ENCODE measurements around the gene RAD50. TPM values are rescaled to one million over a fixed set of nuclear protein-coding genes. Genes with fewer than 3 reads are reported as not detected.

The RAD50 gene
- total RNA-seq, 1 donor from 2014 or later, result 50.2 TPM

DNA sequence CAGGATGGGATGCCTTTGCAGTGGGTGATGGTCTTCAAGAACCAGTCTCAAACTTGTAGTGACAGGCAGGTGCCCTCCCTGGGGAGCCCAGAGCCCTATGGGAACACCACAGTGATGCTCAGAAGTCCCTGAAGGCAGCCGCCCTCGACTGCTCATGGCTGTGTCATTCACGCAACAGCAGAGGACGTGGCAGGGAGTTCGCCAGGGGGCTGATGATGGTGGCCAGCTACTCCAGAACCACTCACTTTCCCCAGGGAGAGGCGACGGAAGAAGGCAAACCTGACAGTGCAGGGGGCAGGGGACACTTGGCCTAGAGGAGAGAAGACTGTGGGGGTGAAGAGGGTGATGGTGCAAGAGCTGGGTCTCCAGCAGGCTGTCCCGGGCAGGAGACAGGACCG lies 105.2 kb downstream of the RAD50 start:
- DNase-seq (ENCODE audit: low spot score, unreplicated experiment), result no peak
- H3K9me3 Mint-ChIP-seq (ENCODE audit: low read depth), result no peaks in the 10 kb centered on the region
- H3K4me3 Mint-ChIP-seq (ENCODE audit: low read depth), result no peak overlapping the region
- H3K27ac Mint-ChIP-seq, result no peak overlapping the region
- peaks cover 44% of the 10 kb centered on the region for H3K27me3 Mint-ChIP-seq
- peaks cover 9% of the 10 kb centered on the region for H3K4me1 Mint-ChIP-seq (ENCODE audit: low read depth)
- TF ChIP-seq, protein P1, sequence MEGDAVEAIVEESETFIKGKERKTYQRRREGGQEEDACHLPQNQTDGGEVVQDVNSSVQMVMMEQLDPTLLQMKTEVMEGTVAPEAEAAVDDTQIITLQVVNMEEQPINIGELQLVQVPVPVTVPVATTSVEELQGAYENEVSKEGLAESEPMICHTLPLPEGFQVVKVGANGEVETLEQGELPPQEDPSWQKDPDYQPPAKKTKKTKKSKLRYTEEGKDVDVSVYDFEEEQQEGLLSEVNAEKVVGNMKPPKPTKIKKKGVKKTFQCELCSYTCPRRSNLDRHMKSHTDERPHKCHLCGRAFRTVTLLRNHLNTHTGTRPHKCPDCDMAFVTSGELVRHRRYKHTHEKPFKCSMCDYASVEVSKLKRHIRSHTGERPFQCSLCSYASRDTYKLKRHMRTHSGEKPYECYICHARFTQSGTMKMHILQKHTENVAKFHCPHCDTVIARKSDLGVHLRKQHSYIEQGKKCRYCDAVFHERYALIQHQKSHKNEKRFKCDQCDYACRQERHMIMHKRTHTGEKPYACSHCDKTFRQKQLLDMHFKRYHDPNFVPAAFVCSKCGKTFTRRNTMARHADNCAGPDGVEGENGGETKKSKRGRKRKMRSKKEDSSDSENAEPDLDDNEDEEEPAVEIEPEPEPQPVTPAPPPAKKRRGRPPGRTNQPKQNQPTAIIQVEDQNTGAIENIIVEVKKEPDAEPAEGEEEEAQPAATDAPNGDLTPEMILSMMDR (IDR thresholded peaks at IDR 0.05; ENCODE audit: unreplicated experiment), result no peak
- no peaks in the 10 kb centered on the region for H3K36me3 Mint-ChIP-seq (ENCODE audit: insufficient read depth)

- Mint-ChIP-seq H3K9me3 (ENCODE audit: low read depth) (no peaks in the 10 kb centered on the region), H3K4me3 (ENCODE audit: low read depth) (no peak overlapping the region), H3K4me1 (ENCODE audit: low read depth) (peaks cover 9% of the 10 kb centered on the region), H3K27ac (no peak overlapping the region), H3K36me3 (ENCODE audit: insufficient read depth) (no peaks in the 10 kb centered on the region), H3K27me3 (peaks cover 39% of the 10 kb centered on the region)
- TF ChIP-seq, protein P1 (IDR thresholded peaks at IDR 0.05; ENCODE audit: unreplicated experiment), result no peak
- DNase-seq (ENCODE audit: low spot score, unreplicated experiment), result no peak
These were observed 106.4 kb downstream of the RAD50 start for GRCh38 chr5:132662925-132663770.

DNA sequence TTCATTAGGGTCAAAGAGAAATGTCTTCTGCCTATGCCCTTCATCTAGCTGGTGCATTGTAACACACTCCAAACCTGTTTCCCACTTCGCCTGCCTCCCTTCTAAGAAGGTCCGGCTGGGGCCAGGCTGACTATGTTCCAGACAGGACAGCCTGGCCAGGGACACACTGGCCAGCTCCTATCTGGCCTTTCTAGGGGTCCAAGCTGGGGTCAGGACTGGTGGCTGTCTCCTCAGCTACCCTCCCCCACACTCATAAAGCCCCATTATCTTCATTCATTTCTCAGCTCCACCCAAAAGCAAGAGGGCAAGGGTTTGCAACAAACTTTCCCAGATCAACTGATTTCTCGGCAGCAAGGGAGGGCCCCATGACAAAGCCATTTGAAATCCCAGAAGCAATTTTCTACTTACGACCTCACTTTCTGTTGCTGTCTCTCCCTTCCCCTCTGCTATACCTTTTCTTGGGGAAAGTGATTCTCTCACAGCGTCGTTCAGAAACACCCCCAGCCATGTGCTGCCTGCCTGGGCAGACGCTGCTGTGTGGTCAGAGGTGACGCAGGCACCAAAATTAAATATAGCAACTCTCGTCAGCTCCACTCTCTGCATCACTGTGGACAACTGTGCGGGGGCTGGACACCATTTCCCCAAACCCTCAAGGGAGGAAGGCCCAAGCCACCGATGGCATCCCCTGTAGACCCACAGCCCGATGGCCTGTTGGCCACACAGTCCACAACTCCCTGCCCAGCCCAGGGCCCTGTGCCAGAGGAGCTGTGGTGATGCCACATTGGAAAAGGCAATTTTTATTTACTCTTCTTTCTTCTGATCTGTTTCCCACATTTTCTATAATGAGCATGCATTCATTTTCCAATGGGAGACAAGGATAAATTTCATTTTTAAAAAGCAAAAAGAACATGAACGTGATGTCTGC lies 107.3 kb downstream of the RAD50 start:
- no peak overlapping the region for H3K4me3 Mint-ChIP-seq (ENCODE audit: low read depth)
- DNase-seq (ENCODE audit: low spot score, unreplicated experiment), result no peak
- TF ChIP-seq, protein P1 (IDR thresholded peaks at IDR 0.05; ENCODE audit: unreplicated experiment), result no peak
- H3K36me3 Mint-ChIP-seq (ENCODE audit: insufficient read depth), result no peaks in the 10 kb centered on the region
- H3K9me3 Mint-ChIP-seq (ENCODE audit: low read depth), result no peaks in the 10 kb centered on the region
- peaks cover 30% of the 10 kb centered on the region for H3K27me3 Mint-ChIP-seq
- no peak overlapping the region for H3K27ac Mint-ChIP-seq
- H3K4me1 Mint-ChIP-seq (ENCODE audit: low read depth), result peaks cover 9% of the 10 kb centered on the region

DNA sequence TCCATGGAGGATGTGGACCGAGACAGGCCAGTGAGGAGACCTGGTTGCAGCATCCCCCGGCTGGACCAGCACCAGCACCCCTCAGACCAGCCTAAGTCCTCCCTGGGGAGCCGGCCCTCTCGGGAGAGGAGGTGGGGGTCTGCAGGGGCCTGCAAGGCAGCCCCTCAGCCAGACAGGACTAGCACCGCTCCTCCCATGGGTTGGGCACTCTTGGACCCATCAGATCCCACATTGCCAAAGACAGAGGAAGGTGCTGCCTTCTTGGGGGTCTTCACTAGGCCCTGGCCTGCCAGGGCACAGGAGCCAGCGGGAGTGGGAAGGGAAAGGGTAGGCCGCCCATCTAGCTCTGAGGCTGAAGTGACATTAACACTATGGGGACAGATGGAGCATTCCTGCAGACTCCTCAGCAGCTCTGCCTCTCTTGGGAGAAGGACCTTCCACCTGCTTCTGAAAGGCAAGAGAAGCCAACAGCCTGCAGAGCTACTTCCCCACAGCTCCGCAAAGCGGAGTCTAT lies 108.0 kb downstream of the RAD50 start:
- H3K27ac Mint-ChIP-seq, result no peak overlapping the region
- TF ChIP-seq, protein P1 (IDR thresholded peaks at IDR 0.05; ENCODE audit: unreplicated experiment), result no peak

GRCh38 chr5:132665574-132666080 lies 108.8 kb downstream of the RAD50 start:
- Mint-ChIP-seq H3K27me3 (peaks cover 33% of the 10 kb centered on the region), H3K36me3 (ENCODE audit: insufficient read depth) (no peaks in the 10 kb centered on the region), H3K27ac (no peak overlapping the region), H3K4me3 (ENCODE audit: low read depth) (no peak overlapping the region), H3K9me3 (ENCODE audit: low read depth) (no peaks in the 10 kb centered on the region), H3K4me1 (ENCODE audit: low read depth) (peaks cover 9% of the 10 kb centered on the region)
- no peak for DNase-seq (ENCODE audit: low spot score, unreplicated experiment)
- TF ChIP-seq, protein P1 (IDR thresholded peaks at IDR 0.05; ENCODE audit: unreplicated experiment), result no peak

More for the DNA sequence above, 108.0 kb downstream of the RAD50 start:
- no peak for DNase-seq (ENCODE audit: low spot score, unreplicated experiment)
- Mint-ChIP-seq H3K36me3 (ENCODE audit: insufficient read depth) (no peaks in the 10 kb centered on the region), H3K4me1 (ENCODE audit: low read depth) (peaks cover 9% of the 10 kb centered on the region), H3K4me3 (ENCODE audit: low read depth) (no peak overlapping the region), H3K9me3 (ENCODE audit: low read depth) (no peaks in the 10 kb centered on the region), H3K27me3 (peaks cover 30% of the 10 kb centered on the region)

Measured in progenitor cell of endocrine pancreas (in vitro differentiated cells).